IgD-negative memory B cell (primary cell): ENCODE data around the gene YTHDF1. TPM values are rescaled to one million over a fixed set of nuclear protein-coding genes. Genes with fewer than 3 reads are reported as not detected.
"Not testable (repeated sequence)": the region's sequence is repeated elsewhere in the genome, so short reads cannot be mapped to it uniquely, and the experiment has no call there.

Experiments used
- H3K27ac Mint-ChIP-seq, 3 donors: one replicate each; pipeline ENCODE4 v1.8.0; 2020 to 2022; ENCODE audit warnings: mild to moderate bottlenecking in 3 of 3, mixed read lengths in 3 of 3, moderate library complexity in 1 of 3
- H3K27me3 Mint-ChIP-seq: one replicate; pipeline ENCODE4 v1.8.0; 2021; ENCODE audit warnings: mixed read lengths
- H3K36me3 Mint-ChIP-seq: one replicate; pipeline ENCODE4 v1.8.0; 2020; ENCODE audit warnings: mild to moderate bottlenecking, mixed read lengths
- H3K4me1 Mint-ChIP-seq, 3 donors: one replicate each; pipeline ENCODE4 v1.8.0; 2020 to 2022; ENCODE audit warnings: mixed read lengths in 3 of 3, mild to moderate bottlenecking in 1 of 3
- H3K4me3 Mint-ChIP-seq, 4 donors: one replicate each; pipeline ENCODE4 v1.8.0; 2020 to 2022; ENCODE audit warnings: mild to moderate bottlenecking in 4 of 4, mixed read lengths in 4 of 4, moderate library complexity in 3 of 4
- H3K9me3 Mint-ChIP-seq, 3 donors: one replicate each; pipeline ENCODE4 v1.8.0; 2020 to 2021; ENCODE audit warnings: mixed read lengths in 3 of 3, mild to moderate bottlenecking in 1 of 3
- polyA plus RNA-seq: library from polyadenylated mRNA; unstranded; fragments of 300-500 nt; fragmentation: Illumina TruSeq; gene quantifications from one replicate; pipeline ENCODE4 v1.2.3, GENCODE V29; 2021

YTHDF1 gene
- polyA plus RNA-seq, 1 donor from 2014 or later, result 17.4 TPM

DNA sequence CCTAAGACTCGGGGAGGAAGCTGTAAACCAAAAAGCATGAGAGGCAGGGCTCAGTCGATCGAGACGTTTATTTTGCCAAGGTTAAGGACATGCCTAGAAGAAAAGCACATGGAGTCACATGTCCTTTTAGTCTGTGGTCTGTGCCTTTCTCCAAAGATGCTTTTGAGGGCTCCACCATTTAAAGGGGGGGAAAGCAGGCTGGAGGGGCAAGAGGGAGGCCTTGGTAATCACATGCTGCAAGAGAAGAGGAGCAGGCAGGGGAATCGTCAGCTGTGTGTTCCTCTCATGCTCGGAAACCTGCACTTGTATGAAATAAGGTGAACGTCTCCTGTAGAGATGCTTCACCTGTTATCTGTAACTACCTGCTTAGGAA, 9.1 kb upstream of the YTHDF1 start:
- peaks cover 0 to 1% (median 0%) of the 10 kb centered on the region in 3 donors for H3K9me3 Mint-ChIP-seq
- no peak overlapping the region for H3K27ac Mint-ChIP-seq
- peaks cover 11% of the 10 kb centered on the region for H3K27me3 Mint-ChIP-seq
- H3K4me3 Mint-ChIP-seq, result no peak overlapping the region
- H3K4me1 Mint-ChIP-seq, result no peaks in the 10 kb centered on the region
- H3K36me3 Mint-ChIP-seq, result peaks cover 1% of the 10 kb centered on the region

DNA sequence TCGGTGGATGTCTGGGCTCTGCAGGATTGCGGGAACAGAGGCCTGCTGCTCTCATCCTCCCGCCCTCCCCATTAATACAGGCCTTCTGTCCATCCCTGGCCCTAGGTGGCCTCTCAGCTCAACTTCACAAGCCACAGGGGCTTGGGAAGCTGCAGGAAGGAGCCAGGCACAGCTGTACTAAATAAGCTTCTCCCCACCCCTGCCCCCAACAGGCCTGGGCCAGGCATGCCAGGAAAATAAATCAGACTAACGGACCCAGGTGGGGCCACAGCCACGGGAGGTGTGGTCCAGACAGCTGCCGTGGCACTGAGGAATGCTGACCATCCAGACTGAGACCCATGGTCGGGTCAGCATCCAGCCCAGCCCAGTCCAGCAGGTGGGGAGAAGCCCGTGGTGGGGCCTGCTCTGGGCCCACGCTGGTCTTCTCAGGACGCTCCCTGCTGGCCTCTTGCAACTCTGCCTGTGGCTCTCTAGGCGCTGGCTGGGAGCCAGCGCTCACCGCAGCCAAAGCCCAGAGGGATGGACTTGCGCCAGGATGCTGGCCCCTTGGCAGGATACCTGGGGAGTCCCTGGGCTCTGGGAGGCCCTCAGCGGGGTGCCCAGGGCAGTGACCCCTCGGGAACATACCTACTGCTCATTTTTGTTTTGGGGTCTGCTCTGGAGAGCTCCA, 8.6 kb upstream of the YTHDF1 start:
- Mint-ChIP-seq H3K36me3 (peaks cover 1% of the 10 kb centered on the region), H3K27ac (no peak overlapping the region), H3K27me3 (peaks cover 6% of the 10 kb centered on the region), H3K4me1 (no peaks in the 10 kb centered on the region), H3K4me3 (no peak overlapping the region), H3K9me3 (peaks cover 0 to 1% (median 0%) of the 10 kb centered on the region in 3 donors)

DNA sequence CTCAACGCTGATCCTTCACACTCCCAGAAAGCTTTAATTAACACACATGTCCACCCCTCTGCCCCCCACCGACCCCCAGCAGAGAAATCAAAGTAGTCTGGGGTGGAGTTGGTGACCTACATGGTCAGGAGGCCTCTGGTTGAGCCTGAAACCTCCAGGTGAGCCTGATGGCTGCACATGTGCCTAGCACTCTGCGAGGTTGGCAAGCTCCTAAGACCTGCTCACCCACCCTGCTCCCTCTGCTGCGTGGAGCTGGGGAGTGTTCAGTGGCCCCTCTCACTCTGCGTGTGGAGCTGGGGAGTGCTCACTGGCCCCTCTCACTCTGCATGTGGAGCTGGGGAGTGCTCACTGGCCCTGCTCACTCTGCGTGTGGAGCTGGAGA, 7.9 kb upstream of the YTHDF1 start:
- Mint-ChIP-seq H3K27me3 (peaks cover 5% of the 10 kb centered on the region), H3K4me3 (no peak overlapping the region), H3K27ac (no peak overlapping the region), H3K4me1 (no peaks in the 10 kb centered on the region), H3K36me3 (peaks cover 1% of the 10 kb centered on the region), H3K9me3 (peaks cover 0 to 1% (median 0%) of the 10 kb centered on the region in 3 donors)

- H3K4me3 Mint-ChIP-seq, result peak overlapping the region in 1 of 4 donors; percentile 39
- peaks cover 1% of the 10 kb centered on the region for H3K36me3 Mint-ChIP-seq
- no peaks in the 10 kb centered on the region for H3K4me1 Mint-ChIP-seq
- H3K27ac Mint-ChIP-seq, result no peak overlapping the region
- H3K27me3 Mint-ChIP-seq, result peaks cover 3% of the 10 kb centered on the region
- peaks cover 0 to 1% (median 0%) of the 10 kb centered on the region in 3 donors for H3K9me3 Mint-ChIP-seq
Observed at GRCh38 chr20:63223121-63223825, 7.3 kb upstream of the YTHDF1 start.

- no peaks in the 10 kb centered on the region for H3K27me3 Mint-ChIP-seq
- H3K4me1 Mint-ChIP-seq, result no peaks in the 10 kb centered on the region
- no peak overlapping the region for H3K27ac Mint-ChIP-seq
- peaks cover 1% of the 10 kb centered on the region for H3K36me3 Mint-ChIP-seq
- H3K4me3 Mint-ChIP-seq, result no peak overlapping the region
- H3K9me3 Mint-ChIP-seq, result peaks cover 0 to 1% (median 0%) of the 10 kb centered on the region in 3 donors
Observed at GRCh38 chr20:63222541-63222940, 6.6 kb upstream of the YTHDF1 start.

GRCh38 chr20:63221400-63222053, 5.6 kb upstream of the YTHDF1 start:
- not testable (repeated sequence) for H3K27me3 Mint-ChIP-seq, H3K36me3 Mint-ChIP-seq, H3K4me1 Mint-ChIP-seq, H3K27ac Mint-ChIP-seq, H3K4me3 Mint-ChIP-seq, H3K9me3 Mint-ChIP-seq

DNA sequence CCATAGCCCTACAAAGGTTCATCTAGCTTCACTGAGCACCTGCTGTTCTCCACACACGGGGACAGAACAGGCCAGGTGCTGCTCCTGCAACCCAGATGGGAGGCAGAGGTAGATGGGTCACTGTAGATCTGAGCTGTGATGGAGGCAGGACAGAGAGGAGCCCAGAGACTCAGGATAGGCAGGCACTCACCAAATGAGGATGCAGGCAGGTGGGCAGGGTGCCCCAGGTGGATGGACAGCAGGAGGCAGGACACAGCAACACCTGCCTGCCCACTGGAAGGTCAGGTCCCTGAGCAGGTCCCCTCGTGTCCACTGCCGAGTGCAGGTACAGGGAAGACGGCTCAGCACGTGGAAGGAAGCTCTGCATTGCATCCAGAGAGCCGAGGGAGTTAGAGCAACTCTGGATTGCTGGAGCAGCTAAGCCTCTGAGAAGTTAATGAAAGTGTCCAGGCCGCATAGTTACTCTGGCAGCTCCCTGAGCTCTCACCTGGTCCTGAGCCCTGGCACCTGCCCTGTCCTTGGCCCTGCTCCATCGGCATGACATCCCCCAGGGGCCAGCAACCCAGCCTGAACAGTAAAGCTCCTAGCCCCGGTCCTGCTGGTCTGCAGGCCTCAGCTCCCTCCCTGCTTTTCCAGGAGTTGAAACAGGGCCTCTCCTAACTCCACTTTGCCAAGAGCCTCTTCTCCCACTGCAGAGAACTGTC, 4.9 kb upstream of the YTHDF1 start:
- H3K27me3 Mint-ChIP-seq, result no peaks in the 10 kb centered on the region
- H3K9me3 Mint-ChIP-seq, result peaks cover 0 to 1% (median 0%) of the 10 kb centered on the region in 3 donors
- H3K36me3 Mint-ChIP-seq, result peaks cover 1% of the 10 kb centered on the region
- peaks cover 0 to 6% (median 0%) of the 10 kb centered on the region in 3 donors for H3K4me1 Mint-ChIP-seq
- peak overlapping the region in 1 of 4 donors; percentile 66 for H3K4me3 Mint-ChIP-seq
- peak overlapping the region in 1 of 3 donors; percentile 86 for H3K27ac Mint-ChIP-seq

DNA sequence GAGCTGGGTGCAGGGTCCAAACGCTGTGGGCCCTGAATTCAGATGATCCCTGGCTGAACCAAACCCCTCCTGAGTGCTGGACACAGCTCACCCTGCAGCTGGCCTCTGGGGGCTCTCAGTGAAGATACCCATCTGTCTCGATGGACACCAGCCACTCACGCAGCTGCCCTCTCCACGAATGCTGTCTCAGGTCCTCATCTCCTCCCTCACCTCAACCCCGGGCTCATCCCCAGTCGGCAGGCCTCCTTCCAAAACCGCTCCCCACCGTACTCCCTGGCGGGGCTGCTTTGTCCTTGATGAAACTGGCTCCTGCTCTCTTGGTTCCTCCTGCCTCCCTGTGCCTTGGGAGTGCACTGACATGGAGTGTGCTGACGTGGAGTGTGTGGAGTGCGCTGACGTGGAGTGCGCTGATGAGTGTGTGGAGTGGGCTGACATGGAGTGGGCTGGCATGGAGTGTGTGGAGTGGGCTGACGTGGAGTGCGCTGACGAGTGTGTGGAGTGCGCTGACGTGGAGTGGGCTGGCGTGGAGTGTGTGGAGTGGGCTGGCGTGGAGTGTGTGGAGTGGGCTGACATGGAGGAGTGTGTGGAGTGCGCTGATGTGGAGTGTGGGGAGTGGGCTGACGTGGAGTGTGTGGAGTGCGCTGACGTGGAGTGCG, 4.1 kb upstream of the YTHDF1 start:
- H3K36me3 Mint-ChIP-seq, result peaks cover 1% of the 10 kb centered on the region
- H3K27me3 Mint-ChIP-seq, result no peaks in the 10 kb centered on the region
- H3K4me3 Mint-ChIP-seq, result peak overlapping the region in 1 of 4 donors; percentile 66
- H3K9me3 Mint-ChIP-seq, result peaks cover 0 to 1% (median 0%) of the 10 kb centered on the region in 3 donors
- peak overlapping the region in 1 of 3 donors; percentile 86 for H3K27ac Mint-ChIP-seq
- peaks cover 0 to 10% (median 5%) of the 10 kb centered on the region in 3 donors for H3K4me1 Mint-ChIP-seq

DNA sequence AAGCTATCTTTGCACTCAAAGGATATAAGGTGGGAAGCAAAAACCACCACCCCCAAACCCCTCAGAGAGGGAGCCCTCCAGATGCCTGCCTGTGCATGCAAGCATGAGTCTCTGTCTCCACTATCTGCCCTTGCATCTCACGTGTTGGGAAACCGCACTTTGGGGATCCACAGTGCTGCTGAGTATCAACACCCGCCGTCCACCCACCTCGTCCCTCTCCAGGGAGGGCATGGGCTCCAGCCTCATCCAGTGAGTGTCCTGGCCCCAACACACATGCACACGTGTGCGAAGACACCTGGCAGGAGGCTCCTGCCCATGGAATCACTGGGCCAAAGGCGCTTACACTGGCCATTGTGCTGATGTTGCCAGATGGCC, 3.5 kb upstream of the YTHDF1 start:
- peaks cover under 1 to 16% (median 10%) of the 10 kb centered on the region in 3 donors for H3K4me1 Mint-ChIP-seq
- H3K4me3 Mint-ChIP-seq, result peak overlapping the region in 1 of 4 donors; percentile 23
- peaks cover 1% of the 10 kb centered on the region for H3K36me3 Mint-ChIP-seq
- H3K27me3 Mint-ChIP-seq, result no peaks in the 10 kb centered on the region
- peak overlapping the region in 1 of 3 donors; percentile 56 for H3K27ac Mint-ChIP-seq
- peaks cover 0 to 1% (median 0%) of the 10 kb centered on the region in 3 donors for H3K9me3 Mint-ChIP-seq

DNA sequence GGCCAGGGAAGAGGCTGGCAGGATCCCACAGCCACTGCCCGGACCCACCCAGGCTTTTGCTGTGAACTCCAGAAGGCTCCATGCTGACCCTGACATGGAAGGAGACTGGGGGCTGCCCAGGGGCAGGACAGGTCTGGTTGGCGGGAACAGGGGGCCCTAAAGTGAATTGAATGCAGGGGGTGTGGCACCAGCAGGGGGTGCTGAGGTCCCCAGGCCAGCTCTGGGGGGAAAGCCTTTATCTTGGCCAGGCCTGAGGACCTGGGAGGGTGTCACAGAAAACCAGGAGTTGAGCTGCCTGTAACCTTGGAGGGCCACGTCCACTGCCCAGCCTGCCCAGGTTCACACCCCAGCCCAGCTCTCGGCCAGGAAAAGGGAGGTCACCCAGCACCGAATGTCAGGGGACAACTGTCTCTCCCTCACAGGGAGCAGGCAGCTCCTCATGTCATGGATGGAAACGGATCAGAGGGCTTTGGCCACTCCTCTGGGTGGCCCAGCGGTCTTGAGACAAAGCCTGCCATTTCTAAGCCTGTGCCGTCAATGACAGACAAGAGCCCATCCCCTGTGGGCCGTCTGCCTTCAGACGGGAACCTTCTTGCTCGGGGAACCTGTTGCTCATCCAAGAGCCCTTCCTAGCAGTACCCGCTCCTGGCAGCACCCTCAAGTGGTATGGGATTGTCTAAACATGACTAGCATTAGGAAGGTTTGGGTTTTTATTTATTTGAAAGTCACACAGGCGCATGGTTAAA, 2.9 kb upstream of the YTHDF1 start:
- H3K4me1 Mint-ChIP-seq, result peaks cover 7 to 20% (median 14%) of the 10 kb centered on the region in 3 donors
- H3K27ac Mint-ChIP-seq, result peak overlapping the region in 1 of 3 donors; percentile 56
- H3K9me3 Mint-ChIP-seq, result peaks cover 0 to 1% (median 0%) of the 10 kb centered on the region in 3 donors
- peak overlapping the region in 1 of 4 donors; percentile 23 for H3K4me3 Mint-ChIP-seq
- no peaks in the 10 kb centered on the region for H3K27me3 Mint-ChIP-seq
- H3K36me3 Mint-ChIP-seq, result peaks cover 1% of the 10 kb centered on the region

GRCh38 chr20:63217706-63218105, 1.8 kb upstream of the YTHDF1 start:
- Mint-ChIP-seq H3K4me1 (peaks cover 12 to 27% (median 14%) of the 10 kb centered on the region in 3 donors), H3K36me3 (peaks cover 1% of the 10 kb centered on the region), H3K27ac (peak overlapping the region in 1 of 3 donors; percentile 88), H3K27me3 (no peaks in the 10 kb centered on the region), H3K9me3 (peaks cover 0 to 1% (median 0%) of the 10 kb centered on the region in 3 donors), H3K4me3 (peak overlapping the region in 2 of 4 donors; percentile 72 to 76)

- Mint-ChIP-seq H3K36me3 (peaks cover 1% of the 10 kb centered on the region), H3K27ac (peak overlapping the region; percentile 64 to 96 (median 88)), H3K27me3 (no peaks in the 10 kb centered on the region), H3K4me3 (peak overlapping the region; percentile 76 to 87 (median 82)), H3K4me1 (peaks cover 15 to 31% (median 19%) of the 10 kb centered on the region in 3 donors), H3K9me3 (peaks cover 0 to 1% (median 0%) of the 10 kb centered on the region in 3 donors)
Observed at GRCh38 chr20:63216849-63217471, 1.0 kb upstream of the YTHDF1 start.
